Stimulated activated effector memory CD8-positive, alpha-beta T cell treated with anti-CD3 and anti-CD28 coated beads, Interleukin-12 subunit alpha, Interleukin-12 subunit beta, amount 100 ng/mL, for 72 hours (primary cell): Measurements from ENCODE around the gene DPEP2NB.
"Not testable (repeated sequence)": the region's sequence is repeated elsewhere in the genome, so short reads cannot be mapped to it uniquely, and the experiment has no call there.

Source experiments
- ATAC-seq: fragments of 150-1000 bp; cut with Tn5 transposase; 2 replicates; pipeline ENCODE4 v1.10.0; 2021
- DNase-seq, 2 donors: peaks; one replicate each; pipeline ENCODE4 v3.0.0; 2021 to 2022; ENCODE audit warnings: low spot score in 2 of 2
- H3K27ac Mint-ChIP-seq: one replicate; pipeline ENCODE4 v1.8.0; 2022; ENCODE audit warnings: mild to moderate bottlenecking, mixed read lengths
- H3K36me3 Mint-ChIP-seq: one replicate; pipeline ENCODE4 v1.8.0; 2022; ENCODE audit warnings: mild to moderate bottlenecking, mixed read lengths
- H3K4me1 Mint-ChIP-seq: one replicate; pipeline ENCODE4 v1.8.0; 2022; ENCODE audit warnings: mixed read lengths
- H3K4me3 Mint-ChIP-seq: one replicate; pipeline ENCODE4 v1.8.0; 2022; ENCODE audit warnings: mild to moderate bottlenecking, mixed read lengths
- H3K9me3 Mint-ChIP-seq: one replicate; pipeline ENCODE4 v1.8.0; 2022; ENCODE audit warnings: mixed read lengths

The DPEP2NB gene

DNA sequence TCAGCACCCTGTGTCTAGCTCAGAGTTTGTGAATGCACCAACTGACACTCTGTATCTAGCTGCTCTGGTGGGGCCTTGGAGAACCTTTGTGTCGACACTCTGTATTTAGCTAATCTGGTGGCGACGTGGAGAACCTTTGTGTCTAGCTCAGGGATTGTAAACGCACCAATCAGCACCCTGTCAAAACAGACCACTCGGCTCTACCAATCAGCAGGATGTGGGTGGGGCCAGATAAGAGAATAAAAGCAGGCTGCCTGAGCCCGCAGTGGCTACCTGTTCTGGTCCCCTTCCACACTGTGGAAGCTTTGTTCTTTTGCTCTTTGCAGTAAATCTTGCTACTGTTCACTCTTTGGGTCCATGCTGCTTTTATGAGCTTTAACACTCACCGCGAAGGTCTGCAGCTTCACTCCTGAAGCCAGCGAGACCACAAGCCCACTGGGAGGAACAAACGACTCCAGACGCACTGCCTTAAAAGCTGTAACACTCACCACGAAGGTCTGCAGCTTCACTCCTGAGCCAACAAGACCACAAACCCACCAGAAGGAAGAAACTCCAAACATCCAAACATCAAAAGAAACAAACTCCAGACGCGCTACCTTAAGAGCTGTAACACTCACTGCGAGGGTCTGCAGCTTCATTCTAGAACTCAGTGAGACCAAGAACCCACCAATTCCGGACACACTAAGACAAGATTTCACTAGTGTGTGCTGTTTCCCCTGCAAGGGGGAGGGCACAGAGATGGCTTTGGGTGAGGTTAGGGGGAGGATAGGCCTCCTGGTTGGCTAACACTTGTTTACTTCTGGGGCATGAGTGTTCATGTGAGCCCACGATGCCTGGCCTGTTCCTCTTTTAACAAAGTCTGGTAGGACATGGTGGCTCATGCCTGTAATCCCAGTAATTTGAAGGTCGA is 16.7 kb downstream of the DPEP2NB start, which contains the start of gene DPEP2:
TSS of gene DPEP2 (minus strand) at position 706 of the 910 bp plus-strand sequence. CDS start 6,272 bp downstream, outside the sequence.
- peak; percentile 93 for ATAC-seq
- DNase-seq = peak in 1 of 2 donors; percentile 66
- H3K36me3 Mint-ChIP-seq, H3K9me3 Mint-ChIP-seq: not testable (repeated sequence)
- peaks cover 40% of the 10 kb centered on the region for H3K4me1 Mint-ChIP-seq
- H3K4me3 Mint-ChIP-seq = peak within 1 kb of the TSS; percentile 69
- peak within 1 kb of the TSS; percentile 91 for H3K27ac Mint-ChIP-seq

- peak overlapping the region; percentile 69 for H3K4me3 Mint-ChIP-seq
- not testable (repeated sequence) for DNase-seq, H3K9me3 Mint-ChIP-seq, H3K36me3 Mint-ChIP-seq, ATAC-seq
- peak overlapping the region; percentile 91 for H3K27ac Mint-ChIP-seq
- H3K4me1 Mint-ChIP-seq = peaks cover 48% of the 10 kb centered on the region
Measured at GRCh38 chr16:67998231-67998778, 17.4 kb downstream of the DPEP2NB start.

- Mint-ChIP-seq H3K4me3 (no peak overlapping the region), H3K36me3 (no peaks in the 10 kb centered on the region), H3K4me1 (peaks cover 55% of the 10 kb centered on the region), H3K9me3 (no peaks in the 10 kb centered on the region), H3K27ac (no peak overlapping the region)
- DNase-seq (no peak), ATAC-seq (no peak)
Measured at GRCh38 chr16:67996666-67997065, 19.0 kb downstream of the DPEP2NB start.

DNA sequence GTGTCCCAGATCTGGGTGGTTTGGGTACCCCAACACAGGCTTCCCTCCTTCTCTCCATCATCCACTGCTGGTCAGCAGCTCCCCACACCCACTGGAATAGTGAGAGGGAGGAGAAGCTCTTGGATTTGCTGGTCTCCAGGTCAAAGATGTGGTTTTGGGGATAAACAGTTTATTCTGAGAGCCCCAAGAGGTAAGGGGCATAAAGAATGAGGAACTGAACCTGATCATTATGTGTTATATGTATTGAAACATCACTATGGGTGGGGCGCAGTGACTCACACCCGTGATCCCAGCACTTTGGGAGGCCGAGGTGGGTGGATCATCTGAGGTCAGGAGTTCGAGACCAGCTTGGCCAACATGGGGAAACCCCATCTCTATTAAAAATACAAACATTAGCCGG is 20.3 kb downstream of the DPEP2NB start:
- no peak overlapping the region for H3K4me3 Mint-ChIP-seq
- no peaks in the 10 kb centered on the region for H3K9me3 Mint-ChIP-seq
- H3K27ac Mint-ChIP-seq = peak overlapping the region; percentile 89
- DNase-seq (no peak), ATAC-seq (no peak)
- H3K4me1 Mint-ChIP-seq = peaks cover 52% of the 10 kb centered on the region
- no peaks in the 10 kb centered on the region for H3K36me3 Mint-ChIP-seq

DNA sequence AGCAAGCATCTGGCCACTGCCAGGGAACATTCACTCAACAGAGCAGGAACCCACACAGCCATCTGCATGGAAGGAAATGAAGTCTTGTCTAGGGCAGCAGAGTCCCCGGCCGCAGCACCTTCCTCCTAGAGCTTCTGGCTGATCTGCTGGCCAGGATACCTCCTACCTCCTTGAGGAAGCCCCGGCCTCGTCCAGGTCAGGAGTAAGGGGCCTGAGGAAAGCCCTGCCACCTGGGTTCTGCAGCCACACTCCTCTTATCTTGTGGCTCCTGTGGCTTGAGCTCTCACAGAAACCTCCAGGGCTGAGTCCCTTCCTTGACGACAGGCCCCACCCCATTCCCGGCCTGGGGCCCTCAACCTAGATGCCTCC is 21.7 kb downstream of the DPEP2NB start:
- Mint-ChIP-seq H3K4me3 (peak overlapping the region; percentile 69), H3K27ac (peak overlapping the region; percentile 89), H3K4me1 (peaks cover 38% of the 10 kb centered on the region)
- peak; percentile 14 for ATAC-seq
- not testable (repeated sequence) for H3K9me3 Mint-ChIP-seq, DNase-seq, H3K36me3 Mint-ChIP-seq

DNA sequence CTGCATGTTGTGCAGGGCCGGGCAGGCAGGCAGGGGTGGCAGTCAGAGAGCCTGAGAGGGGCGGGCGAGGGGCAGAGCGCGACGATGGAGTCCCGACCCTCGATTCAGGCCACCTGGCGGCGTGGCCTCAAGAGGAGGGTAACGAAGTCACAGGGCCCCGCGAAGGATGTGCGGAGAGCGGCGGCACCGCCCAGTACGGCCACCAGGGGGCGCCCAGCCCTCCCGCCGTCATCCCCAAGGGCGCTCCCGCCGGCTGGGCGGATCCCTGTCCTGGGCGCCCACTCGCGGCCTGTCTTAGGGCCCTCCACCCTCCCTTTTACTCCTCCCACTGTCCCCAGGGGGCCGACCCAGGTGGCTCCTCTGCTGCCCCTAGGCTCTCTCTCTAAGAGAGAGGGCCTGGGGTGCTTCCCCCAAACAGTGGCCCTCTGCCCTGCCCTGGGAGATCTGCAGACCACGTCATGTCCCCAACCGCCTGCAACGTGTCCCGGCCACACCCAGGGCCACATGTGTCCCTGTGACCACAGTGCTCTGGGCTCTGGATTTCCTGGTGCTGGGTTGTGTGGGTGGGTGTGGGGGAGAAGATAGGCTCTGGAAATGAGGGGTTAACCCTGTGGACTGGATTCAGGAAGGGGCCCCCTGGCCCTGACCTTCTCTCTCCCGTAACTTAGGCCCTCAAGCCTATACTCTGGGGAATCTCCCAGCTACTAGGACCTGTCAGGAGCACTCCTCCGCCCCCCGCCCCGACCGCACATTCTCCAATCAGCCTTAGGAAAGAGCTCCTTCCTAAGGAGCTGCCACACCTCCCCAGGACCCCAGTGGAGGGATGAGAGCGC is 22.3 kb downstream of the DPEP2NB start:
- Mint-ChIP-seq H3K4me3 (peak overlapping the region; percentile 69), H3K27ac (peak overlapping the region; percentile 89), H3K4me1 (peaks cover 33% of the 10 kb centered on the region), H3K36me3 (no peaks in the 10 kb centered on the region), H3K9me3 (no peaks in the 10 kb centered on the region)
- peak; percentile 85 to 93 for DNase-seq
- peak; percentile 92 for ATAC-seq

DNA sequence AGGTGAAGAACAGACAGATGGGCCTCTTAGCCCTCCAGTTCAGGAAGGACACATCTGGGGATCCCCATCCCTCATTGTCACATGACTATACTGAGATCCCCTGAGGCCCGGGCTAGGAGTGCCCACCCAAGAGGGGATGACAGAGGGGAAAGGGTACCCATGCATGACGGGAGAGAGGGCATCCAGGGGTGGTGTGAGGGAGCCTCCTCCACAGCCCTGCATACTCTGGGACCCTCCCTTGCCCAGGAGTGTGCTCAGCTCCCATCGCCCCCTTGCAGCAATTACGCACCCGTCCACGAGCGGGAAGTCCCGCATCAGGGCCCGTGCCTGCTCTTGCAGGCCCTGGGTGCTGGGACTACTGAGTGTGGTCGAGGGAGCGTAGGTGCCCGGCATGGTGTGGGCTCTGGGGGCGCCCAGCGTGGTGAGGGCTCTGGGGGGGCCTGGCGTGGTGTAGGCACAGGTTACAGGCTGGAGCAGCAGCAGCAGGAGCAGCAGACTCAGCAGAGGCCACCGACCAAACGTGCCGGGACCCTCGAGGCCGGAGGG is 23.0 kb downstream of the DPEP2NB start:
- H3K36me3 Mint-ChIP-seq = no peaks in the 10 kb centered on the region
- H3K9me3 Mint-ChIP-seq = no peaks in the 10 kb centered on the region
- H3K4me3 Mint-ChIP-seq = peak overlapping the region; percentile 69
- H3K4me1 Mint-ChIP-seq = peaks cover 33% of the 10 kb centered on the region
- DNase-seq = peak in 1 of 2 donors; percentile 59
- H3K27ac Mint-ChIP-seq = peak overlapping the region; percentile 89
- no peak for ATAC-seq

DNA sequence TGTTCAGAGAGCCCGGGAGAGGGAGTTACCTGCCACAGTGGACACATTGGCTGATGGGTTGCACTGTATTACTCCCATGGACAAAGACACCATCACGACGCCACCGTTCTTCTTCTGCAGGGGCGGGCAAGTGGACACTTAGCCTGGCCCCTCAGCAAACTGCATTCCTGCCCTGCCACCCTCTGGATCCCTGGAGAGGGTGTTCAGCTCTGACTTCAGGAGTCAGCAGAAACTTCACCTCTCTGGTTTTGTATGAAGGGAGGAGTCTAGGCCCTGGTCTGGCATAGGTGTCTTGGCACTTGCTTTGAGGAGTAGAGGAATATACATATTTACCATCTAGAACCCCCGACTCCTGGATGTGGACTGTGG is 25.7 kb downstream of the DPEP2NB start:
- no peak for DNase-seq
- no peaks in the 10 kb centered on the region for H3K9me3 Mint-ChIP-seq
- ATAC-seq = no peak
- H3K36me3 Mint-ChIP-seq = no peaks in the 10 kb centered on the region
- peak overlapping the region; percentile 73 for H3K27ac Mint-ChIP-seq
- peaks cover 24% of the 10 kb centered on the region for H3K4me1 Mint-ChIP-seq
- H3K4me3 Mint-ChIP-seq = no peak overlapping the region

- no peak for ATAC-seq
- Mint-ChIP-seq H3K36me3 (no peaks in the 10 kb centered on the region), H3K9me3 (no peaks in the 10 kb centered on the region), H3K27ac (peak overlapping the region; percentile 73), H3K4me3 (no peak overlapping the region), H3K4me1 (peaks cover 27% of the 10 kb centered on the region)
- DNase-seq = no peak
Measured at GRCh38 chr16:67989322-67990017, 26.2 kb downstream of the DPEP2NB start.

GRCh38 chr16:67988675-67989074 is 27.0 kb downstream of the DPEP2NB start:
- Mint-ChIP-seq H3K4me1 (peaks cover 25% of the 10 kb centered on the region), H3K27ac (peak overlapping the region; percentile 82)
- no peak for ATAC-seq

GRCh38 chr16:67987460-67988160 is 28.1 kb downstream of the DPEP2NB start:
- Mint-ChIP-seq H3K4me3 (no peak overlapping the region), H3K27ac (peak overlapping the region; percentile 82), H3K4me1 (peaks cover 22% of the 10 kb centered on the region), H3K36me3 (no peaks in the 10 kb centered on the region), H3K9me3 (no peaks in the 10 kb centered on the region)
- no peak for DNase-seq
- ATAC-seq = no peak

More at GRCh38 chr16:67988675-67989074, 27.0 kb downstream of the DPEP2NB start:
- no peak for DNase-seq
- no peaks in the 10 kb centered on the region for H3K9me3 Mint-ChIP-seq
- H3K4me3 Mint-ChIP-seq = no peak overlapping the region
- H3K36me3 Mint-ChIP-seq = no peaks in the 10 kb centered on the region

GRCh38 chr16:67986949-67987348 is 28.8 kb downstream of the DPEP2NB start:
- DNase-seq (no peak), ATAC-seq (no peak)
- Mint-ChIP-seq H3K4me1 (peaks cover 18% of the 10 kb centered on the region), H3K4me3 (no peak overlapping the region), H3K9me3 (no peaks in the 10 kb centered on the region), H3K27ac (no peak overlapping the region), H3K36me3 (no peaks in the 10 kb centered on the region)

- DNase-seq = no peak
- H3K27ac Mint-ChIP-seq = no peak overlapping the region
Measured at GRCh38 chr16:67982011-67982696, 33.6 kb downstream of the DPEP2NB start.

More at GRCh38 chr16:67982011-67982696, 33.6 kb downstream of the DPEP2NB start:
- no peaks in the 10 kb centered on the region for H3K9me3 Mint-ChIP-seq
- H3K4me1 Mint-ChIP-seq = peaks cover 13% of the 10 kb centered on the region
- no peak overlapping the region for H3K4me3 Mint-ChIP-seq
- no peak for ATAC-seq
- H3K36me3 Mint-ChIP-seq = no peaks in the 10 kb centered on the region
